SU-DHL-6 (cell line): Measurements from ENCODE around the gene OR2H2.

ENCODE experiments used
- CTCF ChIP-seq: fragments of 200-600 bp; sonication (generic); IDR thresholded peaks from one replicate; pipeline ENCODE4 v1.5.1; 2017; ENCODE audit warnings: antibody characterized with exemption, mild to moderate bottlenecking, low read length, moderate library complexity; ENCODE audit not compliant: insufficient read depth, poor library complexity, severe bottlenecking
- EZH2phosphoT487 ChIP-seq: fragments of 200-600 bp; sonication (generic), shearing (Covaris generic); conservative IDR thresholded peaks from 2 replicates; pipeline ENCODE4 v1.6.1; 2018; ENCODE audit warnings: mild to moderate bottlenecking, antibody characterized with exemption, low read length, moderate library complexity, mixed read lengths

DNA sequence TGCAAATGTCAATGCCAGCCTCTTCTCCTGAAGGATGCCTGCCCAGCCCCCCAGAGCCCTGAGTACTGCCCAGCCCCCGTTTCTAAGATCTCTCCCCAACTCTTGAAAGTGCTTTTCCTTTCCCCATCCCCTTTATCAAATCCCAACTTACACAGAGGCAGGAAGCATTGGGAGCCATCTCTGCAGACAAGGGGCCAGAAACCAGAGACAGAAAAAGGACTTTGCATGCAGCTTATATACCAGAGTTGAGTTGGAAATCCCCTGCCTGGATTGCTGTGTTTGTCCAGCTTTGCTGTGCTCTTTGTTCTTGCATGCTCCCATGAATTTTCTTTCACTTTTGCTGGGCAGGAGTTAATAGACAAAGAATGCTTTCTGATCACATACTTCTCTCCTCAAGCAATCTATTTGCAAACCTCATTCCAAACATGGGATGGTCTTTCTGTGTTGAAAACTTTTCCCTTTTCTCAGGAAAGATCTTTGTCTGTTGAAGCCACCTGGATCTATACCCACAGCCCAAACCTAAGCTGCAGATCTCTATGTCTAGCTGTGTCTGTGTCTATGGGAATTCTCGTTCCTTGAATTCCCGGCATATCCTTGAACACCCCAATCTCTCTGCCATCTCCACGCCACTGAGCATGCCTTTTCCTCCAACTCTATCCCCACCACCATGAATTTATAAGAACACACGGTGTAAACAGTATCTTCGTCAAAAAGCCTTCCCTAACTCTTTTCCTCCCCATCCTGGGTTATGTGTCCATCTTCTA, 25.2 kb upstream of the OR2H2 start, which contains the start of gene UBD:
- TF ChIP-seq CTCF (no peak), EZH2phosphoT487 (no peak)
